K562 (cell line): Measurements from ENCODE around the gene SENP8. TPM values are rescaled to one million over a fixed set of nuclear protein-coding genes. Genes with fewer than 3 reads are reported as not detected.

Experiments
- ATAC-seq: fragments of 200-7000 bp; cut with Tn5 transposase; 3 replicates; pipeline ENCODE4 v1.9.1; 2020; ENCODE audit warnings: moderate library complexity
- BruUV-seq: library from RNA; stranded (reverse); fragments of 400-500 nt; replicated peaks from 2 replicates; lab custom pipeline; 2021; lab: Mats Ljungman, UMichigan
- CTCF ChIA-PET: fragments of 300-600 bp; formaldehyde crosslinking; extraction: SDS; loops from one replicate; lab custom pipeline; 2021; ENCODE audit warnings: low intra/inter-chr PET ratio; lab: Yijun Ruan, JAX
- POLR2A ChIA-PET: fragments of 300-600, 350-650 bp; sonication (Branson Sonifier 250); formaldehyde crosslinking; extraction: SDS; loops from one replicate; lab custom pipeline; 2021; ENCODE audit warnings: antibody characterized with exemption, inconsistent platforms; lab: Yijun Ruan, JAX
- DNase-seq, 4 experiments: peaks; one replicate each; pipeline versions ENCODE4 v3.0.0 to v3.0.0-alpha.2; 2011 to 2018; ENCODE audit warnings: low spot score in 3 of 4, mixed read lengths in 3 of 4; ENCODE audit errors: extremely low read depth in 1 of 4
- FAIRE-seq: peaks from 2 replicates; lab custom pipeline; 2011; peaks lifted over from hg19 to GRCh38; lab: Jason Lieb, UNC
- H2AFZ ChIP-seq: 2 replicates; pipeline ENCODE4 v1.6.0; 2011; ENCODE audit warnings: low read depth, low read length, control low read depth, inconsistent platforms
- H3K27ac ChIP-seq: fragments of 200-600 bp; 3 replicates; pipeline ENCODE4 v1.8.0; 2011; ENCODE audit warnings: low read depth, mild to moderate bottlenecking, control low read depth, inconsistent platforms, low read length, moderate library complexity, mixed read lengths; ENCODE audit errors: extremely low read depth
- H3K27me3 ChIP-seq, 2 experiments: fragments of 300-600 bp in 1 of 2; 2 replicates in 1 of 2; 3 replicates in 1 of 2; pipeline versions ENCODE4 v1.6.0 to v1.8.0; 2011; ENCODE audit warnings: inconsistent platforms in 2 of 2, low read length in 2 of 2, mild to moderate bottlenecking in 1 of 2, mixed read lengths in 1 of 2, moderate library complexity in 1 of 2; ENCODE audit not compliant: control insufficient read depth in 2 of 2, insufficient read depth in 2 of 2
- H3K36me3 ChIP-seq: fragments of 300-600 bp; 3 replicates; pipeline ENCODE4 v1.8.0; 2011; ENCODE audit warnings: mild to moderate bottlenecking, low read length, inconsistent platforms; ENCODE audit not compliant: control insufficient read depth, insufficient read depth
- H3K4me1 ChIP-seq, 2 experiments: fragments of 200-600 bp in 1 of 2; replicated peaks in 1 of 2; 2 replicates in 1 of 2; 3 replicates in 1 of 2; pipeline versions ENCODE4 v1.5.1 to v1.8.0; 2011; ENCODE audit warnings: inconsistent platforms in 2 of 2, low read length in 2 of 2, mild to moderate bottlenecking in 1 of 2, mixed read lengths in 1 of 2, moderate library complexity in 1 of 2; ENCODE audit not compliant: control insufficient read depth in 2 of 2, insufficient read depth in 2 of 2
- H3K4me2 ChIP-seq: 2 replicates; pipeline ENCODE4 v1.6.1; 2011; ENCODE audit warnings: low read length, control low read depth, inconsistent platforms, mixed read lengths; ENCODE audit not compliant: insufficient read depth
- H3K4me3 ChIP-seq: fragments of 200-600 bp; sonication (generic), shearing (Covaris generic); 2 replicates; pipeline ENCODE4 v1.5.1; 2016; ENCODE audit warnings: control low read depth, inconsistent platforms
- H3K79me2 ChIP-seq: fragments of 200-600 bp; 3 replicates; pipeline ENCODE4 v1.8.0; 2011; ENCODE audit warnings: low read length, inconsistent platforms; ENCODE audit not compliant: control insufficient read depth, insufficient read depth
- H3K9ac ChIP-seq, 2 experiments: 2 replicates each; pipeline versions ENCODE4 v1.6.0 to v1.6.1; 2011; ENCODE audit warnings: low read depth in 2 of 2, low read length in 2 of 2, control low read depth in 1 of 2, inconsistent platforms in 1 of 2, mild to moderate bottlenecking in 1 of 2, mixed read lengths in 1 of 2; ENCODE audit not compliant: insufficient read depth in 1 of 2
- H3K9me1 ChIP-seq: one replicate; pipeline ENCODE4 v1.6.0; 2011; ENCODE audit warnings: inconsistent platforms, mild to moderate bottlenecking, low read length, moderate library complexity; ENCODE audit not compliant: control insufficient read depth, insufficient read depth
- H3K9me3 ChIP-seq: replicated peaks from 2 replicates; pipeline ENCODE4 v1.5.1; 2011; ENCODE audit warnings: low read depth, low read length, inconsistent platforms; ENCODE audit not compliant: control insufficient read depth, insufficient read depth
- H4K20me1 ChIP-seq: replicated peaks from 2 replicates; pipeline ENCODE4 v1.6.1; 2011; ENCODE audit warnings: low read length, inconsistent platforms, mixed read lengths; ENCODE audit not compliant: control insufficient read depth, insufficient read depth
- CCAR2 ChIP-seq: fragments of 200-400 bp; formaldehyde crosslinking; IDR thresholded peaks from 2 replicates; pipeline ENCODE4 v1.6.1; 2017; ENCODE audit warnings: mild to moderate bottlenecking, low read depth, low read length
- ETS2 ChIP-seq: IDR thresholded peaks from 2 replicates; pipeline ENCODE4 v1.6.1; 2016; ENCODE audit warnings: borderline replicate concordance, missing genetic modification characterization, mild to moderate bottlenecking, moderate library complexity, missing compliant biosample characterization; ENCODE audit not compliant: poor library complexity, severe bottlenecking
- EZH2 ChIP-seq: IDR thresholded peaks from 2 replicates; pipeline ENCODE4 v1.6.1; 2012; ENCODE audit warnings: low read depth, mild to moderate bottlenecking, inconsistent platforms, low read length, borderline replicate concordance
- NONO ChIP-seq, 2 experiments: fragments of 200-400 bp in 1 of 2; fragments of 450-650 bp in 1 of 2; formaldehyde crosslinking in 1 of 2; IDR thresholded peaks; 2 replicates each; pipeline ENCODE4 v1.6.1; 2017; ENCODE audit warnings: low read depth in 2 of 2, mild to moderate bottlenecking in 2 of 2, moderate library complexity in 2 of 2, low read length in 1 of 2
- POU5F1 ChIP-seq: fragments of 150-350 bp; IDR thresholded peaks from 2 replicates; pipeline ENCODE4 v1.6.1; 2014; ENCODE audit warnings: borderline replicate concordance, low read length, low read depth, mild to moderate bottlenecking; ENCODE audit not compliant: partially characterized antibody
- RFX5 ChIP-seq: IDR thresholded peaks from 2 replicates; pipeline ENCODE4 v1.6.1; 2011; ENCODE audit warnings: low read depth, mild to moderate bottlenecking, improper control_type of control experiment, low read length
- ZNF431 ChIP-seq: sonication (generic); formaldehyde crosslinking; IDR thresholded peaks from 2 replicates; pipeline ENCODE4 v1.8.0; 2022; ENCODE audit warnings: mild to moderate bottlenecking, missing genetic modification reagents
- WGBS: fragments of 100-300 bp; shearing (Covaris generic); methylation state at CpG from one replicate; pipeline ENCODE4 v1.1.6; 2016; ENCODE audit warnings: low coverage, mixed read lengths; ENCODE audit not compliant: insufficient coverage; ENCODE audit errors: missing lambda C conversion rate; 5-methylcytosine and 5-hydroxymethylcytosine counted together
- in situ Hi-C: fragments of 300-500 bp; cut with MboI; formaldehyde crosslinking; loops from 4 replicates; pipeline ENCODE4 v1.15.0; 2018; ENCODE audit warnings: inconsistent platforms, mixed read lengths
- intact Hi-C: fragments of 100-400 bp; cut with micrococcal nuclease; formaldehyde crosslinking; loops from 2 replicates; pipeline ENCODE4 v1.14.2; 2022
- polyA plus RNA-seq, 8 experiments: library from polyadenylated mRNA; depleted of rRNA in 4 of 8; stranded (reverse) in 5 of 8; unstranded in 3 of 8; fragments of >200 nt; fragmentation: Nextera tagmentation in 2 of 8; fragmentation: Illumina TruSeq in 1 of 8; extraction: Ambion mirVana in 2 of 8; extraction: Trizol in 1 of 8; gene quantifications; 2 replicates each; pipeline versions ENCODE4 v1.2.1 to v1.2.3, GENCODE V29; 2011 to 2014; ENCODE audit warnings: inconsistent platforms in 1 of 8, missing spikeins in 1 of 8
- total RNA-seq, 7 experiments: library from RNA; depleted of rRNA in 6 of 7; stranded (reverse); fragments of >200 nt in 6 of 7; fragmentation: Illumina TruSeq in 2 of 7; extraction: Trizol in 2 of 7; gene quantifications; 2 replicates each; pipeline versions ENCODE4 v1.2.1 to v1.2.3, GENCODE V29; 2011 to 2021; ENCODE audit warnings: low replicate concordance in 1 of 7
- TF ChIP-seq, protein P1 (sequence below): fragments of 250-450 bp; sonication (Bioruptor Pico); IDR thresholded peaks from 2 replicates; pipeline ENCODE4 v1.8.0; 2021; ENCODE audit warnings: moderate library complexity, mild to moderate bottlenecking, inconsistent platforms
- TF ChIP-seq, protein P2 (sequence below): fragments of 450-650 bp; IDR thresholded peaks from 2 replicates; pipeline ENCODE4 v1.6.1; 2016; ENCODE audit warnings: mild to moderate bottlenecking

Gene SENP8
- total and polyA plus RNA-seq, 9 of the 15 experiments (the other 6 are each of a cell fraction or from before 2014, with no cell fraction given) = 1.4 to 5.4 (median 2.4) TPM

GRCh38 chr15:72160696-72161245 lies 42.6 kb downstream of the SENP8 start:
- no peak overlapping the region for H2AFZ ChIP-seq
- FAIRE-seq = no peak
- CTCF ChIA-PET = no interaction called here
- intact Hi-C loops (no loop called here), in situ Hi-C loops (no loop called here)
- H3K4me1 ChIP-seq = no peaks in the 10 kb centered on the region; a peak in 1 of 5 replicates
- no TSS peak for BruUV-seq
- DNase-seq = no peak
- no peaks in the 10 kb centered on the region for H3K36me3 ChIP-seq
- no peaks in the 10 kb centered on the region for H3K9me1 ChIP-seq
- H3K9ac ChIP-seq = no peak overlapping the region
- no peak overlapping the region for H3K27ac ChIP-seq
- peaks cover 2 to 24% of the 10 kb centered on the region in 2 experiments; a peak in 4 of 5 replicates for H3K27me3 ChIP-seq
- no peaks in the 10 kb centered on the region; the same call in none of the 2 replicates for H4K20me1 ChIP-seq
- H3K79me2 ChIP-seq = no peaks in the 10 kb centered on the region
- TF ChIP-seq RFX5 = no peak
- no peak for TF ChIP-seq CCAR2
- no peak for TF ChIP-seq POU5F1
- TF ChIP-seq EZH2 = no peak
- no peak for TF ChIP-seq ZNF431 (CRISPR knock-in tag)
- no peak for TF ChIP-seq ETS2 (tag)
- TF ChIP-seq NONO (IDR thresholded peaks at IDR 0.05; ENCODE audit: low read depth in 2 of 2, low read length in 1 of 2) = no peak
- TF ChIP-seq, protein P1, sequence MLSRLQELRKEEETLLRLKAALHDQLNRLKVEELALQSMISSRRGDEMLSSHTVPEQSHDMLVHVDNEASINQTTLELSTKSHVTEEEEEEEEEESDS (CRISPR knock-in tag) = no peak
- TF ChIP-seq, protein P2, sequence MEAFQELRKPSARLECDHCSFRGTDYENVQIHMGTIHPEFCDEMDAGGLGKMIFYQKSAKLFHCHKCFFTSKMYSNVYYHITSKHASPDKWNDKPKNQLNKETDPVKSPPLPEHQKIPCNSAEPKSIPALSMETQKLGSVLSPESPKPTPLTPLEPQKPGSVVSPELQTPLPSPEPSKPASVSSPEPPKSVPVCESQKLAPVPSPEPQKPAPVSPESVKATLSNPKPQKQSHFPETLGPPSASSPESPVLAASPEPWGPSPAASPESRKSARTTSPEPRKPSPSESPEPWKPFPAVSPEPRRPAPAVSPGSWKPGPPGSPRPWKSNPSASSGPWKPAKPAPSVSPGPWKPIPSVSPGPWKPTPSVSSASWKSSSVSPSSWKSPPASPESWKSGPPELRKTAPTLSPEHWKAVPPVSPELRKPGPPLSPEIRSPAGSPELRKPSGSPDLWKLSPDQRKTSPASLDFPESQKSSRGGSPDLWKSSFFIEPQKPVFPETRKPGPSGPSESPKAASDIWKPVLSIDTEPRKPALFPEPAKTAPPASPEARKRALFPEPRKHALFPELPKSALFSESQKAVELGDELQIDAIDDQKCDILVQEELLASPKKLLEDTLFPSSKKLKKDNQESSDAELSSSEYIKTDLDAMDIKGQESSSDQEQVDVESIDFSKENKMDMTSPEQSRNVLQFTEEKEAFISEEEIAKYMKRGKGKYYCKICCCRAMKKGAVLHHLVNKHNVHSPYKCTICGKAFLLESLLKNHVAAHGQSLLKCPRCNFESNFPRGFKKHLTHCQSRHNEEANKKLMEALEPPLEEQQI = no peak
- no peak overlapping the region for H3K4me2 ChIP-seq
- no peak overlapping the region for H3K4me3 ChIP-seq
- H3K9me3 ChIP-seq = no peaks in the 10 kb centered on the region
- no peak for ATAC-seq
- WGBS = 8% methylated on average over 3 of the region's 5 CpGs
- POLR2A ChIA-PET = no interaction called here
